ENCODE measurements around the gene USP51. TPM values are rescaled to one million over a fixed set of nuclear protein-coding genes. Genes with fewer than 3 reads are reported as not detected.

USP51 gene
- total and polyA plus RNA-seq, 2 donors (not counting 1 experiment from before 2014, with no cell fraction given), result 0.95 to 1.3 TPM

DNA sequence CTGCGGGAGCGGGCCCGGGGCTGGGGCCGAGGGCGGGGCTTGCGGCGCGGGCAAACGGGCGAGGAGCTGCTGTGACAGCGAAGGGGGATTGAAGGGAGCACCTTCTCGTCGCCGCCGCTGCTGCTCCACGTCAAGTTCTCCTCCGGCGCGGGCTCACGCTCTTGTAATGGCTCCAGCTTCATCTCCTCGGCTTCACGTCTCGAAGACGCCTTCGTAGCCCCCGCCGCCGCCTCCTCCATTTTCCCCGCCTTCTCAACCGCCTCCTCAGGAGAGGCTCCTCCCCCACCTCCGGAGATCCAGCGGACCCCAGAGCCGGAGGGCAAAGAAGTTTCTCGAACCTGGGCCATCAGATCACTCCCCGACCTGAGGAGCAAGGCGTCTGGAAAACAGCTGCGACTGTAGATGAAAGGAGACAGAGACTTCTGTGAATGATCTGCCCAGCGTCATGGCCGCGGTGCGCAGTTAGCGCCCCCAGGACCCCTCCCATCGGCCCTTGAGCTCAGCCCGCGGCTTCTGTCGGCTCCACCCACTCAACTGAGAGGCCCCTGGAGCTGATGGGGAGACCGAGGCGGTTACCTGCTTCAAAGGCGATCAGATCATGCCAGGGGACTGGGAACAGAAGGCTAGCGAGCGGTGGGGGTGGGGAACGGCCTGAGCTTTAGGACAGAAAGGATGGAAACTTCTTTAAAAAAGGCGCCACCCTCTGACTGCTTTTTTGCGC, 895 bp downstream of the USP51 start:
- Histone ChIP-seq H3K4me2 (ENCODE audit: extremely low read depth, insufficient read depth, low read length) (peak overlapping the region; percentile 69), H3K4me1 (ENCODE audit: control insufficient read depth, extremely low read depth, insufficient read depth, low read length) (no peaks in the 10 kb centered on the region), H3K79me2 (ENCODE audit: control insufficient read depth, insufficient read depth, low read length) (no peaks in the 10 kb centered on the region), H3K4me3 (replicated peaks in 1 of 4; ENCODE audit: control extremely low read depth in 1 of 4, insufficient read depth in 1 of 4, low read depth in 3 of 4, low read length in 4 of 4) (peak overlapping the region; percentile 61 to 87 (median 68)), H3K36me3 (ENCODE audit: control insufficient read depth, insufficient read depth, low read length) (no peaks in the 10 kb centered on the region), H3K27me3 (ENCODE audit: control insufficient read depth, insufficient read depth, low read length) (no peaks in the 10 kb centered on the region), H3K9ac (ENCODE audit: insufficient read depth, low read length) (peak overlapping the region; percentile 48), H4K20me1 (ENCODE audit: control insufficient read depth, extremely low read depth, insufficient read depth, low read length) (no peaks in the 10 kb centered on the region), H3K9me3 (ENCODE audit: control insufficient read depth, insufficient read depth, low read depth, low read length) (no peaks in the 10 kb centered on the region), H3K27ac (ENCODE audit: insufficient read depth, low read length) (peak overlapping the region; percentile 84), H2AFZ (ENCODE audit: low read length) (peak overlapping the region; percentile 69)
- TF ChIP-seq CTCF (conservative IDR thresholded peaks at IDR 0.05 in 1 of 2, IDR thresholded peaks at IDR 0.05 in 1 of 2; ENCODE audit: low read depth in 1 of 2, low read length in 2 of 2) (no peak), EZH2 (IDR thresholded peaks at IDR 0.05; ENCODE audit: low read length, missing control alignments) (no peak)
- DNase-seq (ENCODE audit: low read depth in 2 of 2), result peak; percentile 45 to 74

DNA sequence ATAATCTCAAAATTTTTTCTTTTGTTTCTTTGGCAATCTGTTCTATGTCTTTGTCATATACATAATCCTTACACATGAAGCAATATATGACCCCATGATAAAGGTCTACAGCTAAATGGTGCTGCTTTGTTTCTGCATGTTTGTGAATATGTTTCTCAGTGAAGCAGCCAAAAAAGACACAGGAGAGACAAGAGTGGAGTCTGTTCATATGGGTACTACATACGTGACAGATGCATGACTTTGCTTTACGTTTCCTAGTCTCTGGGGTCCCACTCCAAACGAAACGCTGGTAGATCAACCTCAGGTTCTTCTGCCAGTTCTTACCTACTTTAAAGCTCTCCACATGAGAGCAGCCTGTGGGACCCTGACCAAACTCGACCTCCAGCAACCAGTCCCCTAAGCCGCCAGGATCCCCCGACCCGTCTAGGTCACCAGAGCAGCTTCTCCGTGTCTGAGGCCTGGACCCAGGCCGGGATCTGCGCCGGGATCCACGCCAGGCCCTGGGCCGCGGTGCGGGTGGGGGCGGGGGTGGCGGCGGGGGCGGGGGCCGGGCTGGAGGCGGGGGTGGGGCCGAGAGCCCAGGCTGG, 1.5 kb downstream of the USP51 start:
- no peaks in the 10 kb centered on the region for H3K36me3 ChIP-seq (ENCODE audit: control insufficient read depth, insufficient read depth, low read length)
- H3K4me2 ChIP-seq (ENCODE audit: extremely low read depth, insufficient read depth, low read length), result no peak overlapping the region
- TF ChIP-seq CTCF (conservative IDR thresholded peaks at IDR 0.05 in 1 of 2, IDR thresholded peaks at IDR 0.05 in 1 of 2; ENCODE audit: low read depth in 1 of 2, low read length in 2 of 2), result no peak
- no peak for TF ChIP-seq EZH2 (IDR thresholded peaks at IDR 0.05; ENCODE audit: low read length, missing control alignments)
- no peaks in the 10 kb centered on the region for H3K79me2 ChIP-seq (ENCODE audit: control insufficient read depth, insufficient read depth, low read length)
- H2AFZ ChIP-seq (ENCODE audit: low read length), result peak overlapping the region; percentile 27
- no peaks in the 10 kb centered on the region for H3K27me3 ChIP-seq (ENCODE audit: control insufficient read depth, insufficient read depth, low read length)
- peak in 1 of 2 donors; percentile 8 for DNase-seq (ENCODE audit: low read depth in 2 of 2)
- H3K9ac ChIP-seq (ENCODE audit: insufficient read depth, low read length), result no peak overlapping the region
- no peaks in the 10 kb centered on the region for H4K20me1 ChIP-seq (ENCODE audit: control insufficient read depth, extremely low read depth, insufficient read depth, low read length)
- H3K4me3 ChIP-seq (replicated peaks in 1 of 4; ENCODE audit: control extremely low read depth in 1 of 4, insufficient read depth in 1 of 4, low read depth in 3 of 4, low read length in 4 of 4), result peak overlapping the region in 2 of 4 experiments; percentile 31 to 72
- H3K27ac ChIP-seq (ENCODE audit: insufficient read depth, low read length), result no peak overlapping the region
- no peaks in the 10 kb centered on the region for H3K4me1 ChIP-seq (ENCODE audit: control insufficient read depth, extremely low read depth, insufficient read depth, low read length)
- H3K9me3 ChIP-seq (ENCODE audit: control insufficient read depth, insufficient read depth, low read depth, low read length), result no peaks in the 10 kb centered on the region

DNA sequence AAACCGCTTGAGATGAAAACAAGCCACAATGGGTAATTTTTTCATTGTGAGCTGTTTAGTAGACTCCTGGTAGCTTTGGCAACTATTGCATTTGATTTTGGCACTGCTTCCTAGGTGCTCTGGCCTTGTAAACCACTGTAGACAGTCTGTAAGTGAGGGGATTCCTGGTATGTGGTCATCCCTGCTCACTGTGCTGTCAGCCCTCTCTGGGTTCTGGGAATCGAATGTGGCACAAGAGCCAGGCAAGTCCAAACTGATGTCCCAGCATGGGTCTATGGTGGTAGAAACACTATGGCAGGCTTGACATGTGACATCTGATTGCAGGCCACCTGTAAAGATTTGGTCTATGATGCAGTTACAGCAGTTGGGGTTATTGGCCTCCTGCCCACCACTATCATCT, 2.5 kb downstream of the USP51 start:
- no peak overlapping the region for H2AFZ ChIP-seq (ENCODE audit: low read length)
- H3K27me3 ChIP-seq (ENCODE audit: control insufficient read depth, insufficient read depth, low read length), result no peaks in the 10 kb centered on the region
- H3K4me2 ChIP-seq (ENCODE audit: extremely low read depth, insufficient read depth, low read length), result no peak overlapping the region
- H4K20me1 ChIP-seq (ENCODE audit: control insufficient read depth, extremely low read depth, insufficient read depth, low read length), result no peaks in the 10 kb centered on the region
- no peak overlapping the region for H3K9ac ChIP-seq (ENCODE audit: insufficient read depth, low read length)
- H3K4me1 ChIP-seq (ENCODE audit: control insufficient read depth, extremely low read depth, insufficient read depth, low read length), result no peaks in the 10 kb centered on the region
- no peak for DNase-seq (ENCODE audit: low read depth in 2 of 2)
- TF ChIP-seq CTCF (conservative IDR thresholded peaks at IDR 0.05 in 1 of 2, IDR thresholded peaks at IDR 0.05 in 1 of 2; ENCODE audit: low read depth in 1 of 2, low read length in 2 of 2), result no peak
- TF ChIP-seq EZH2 (IDR thresholded peaks at IDR 0.05; ENCODE audit: low read length, missing control alignments), result no peak
- no peaks in the 10 kb centered on the region for H3K9me3 ChIP-seq (ENCODE audit: control insufficient read depth, insufficient read depth, low read depth, low read length)
- H3K4me3 ChIP-seq (replicated peaks in 1 of 4; ENCODE audit: control extremely low read depth in 1 of 4, insufficient read depth in 1 of 4, low read depth in 3 of 4, low read length in 4 of 4), result no peak overlapping the region
- H3K79me2 ChIP-seq (ENCODE audit: control insufficient read depth, insufficient read depth, low read length), result no peaks in the 10 kb centered on the region
- no peak overlapping the region for H3K27ac ChIP-seq (ENCODE audit: insufficient read depth, low read length)
- no peaks in the 10 kb centered on the region for H3K36me3 ChIP-seq (ENCODE audit: control insufficient read depth, insufficient read depth, low read length)

Measured in fibroblast of lung (primary cell).